MM.1S (cell line): ENCODE results near the gene CREBL2.

Experiments used
- DNase-seq: peaks from one replicate; pipeline ENCODE4 v3.0.0-alpha.2; 2015
- H2AFZ ChIP-seq: fragments of 300-600 bp; sonication (generic); 2 replicates; pipeline ENCODE4 v1.6.0; 2016; ENCODE audit warnings: antibody characterized with exemption, low read length
- H3F3A ChIP-seq: fragments of 300-600 bp; sonication (generic); 2 replicates; pipeline ENCODE4 v1.6.1; 2016; ENCODE audit warnings: mild to moderate bottlenecking, antibody characterized with exemption, low read length, moderate library complexity, mixed read lengths; ENCODE audit not compliant: insufficient read depth
- H3K27ac ChIP-seq: fragments of 300-600 bp; sonication (generic); 2 replicates; pipeline ENCODE4 v1.5.1; 2016; ENCODE audit warnings: mild to moderate bottlenecking, low read length
- H3K27me3 ChIP-seq: fragments of 300-600 bp; sonication (generic); replicated peaks from 2 replicates; pipeline ENCODE4 v1.6.0; 2016; ENCODE audit warnings: low read length; ENCODE audit not compliant: insufficient read depth
- H3K36me3 ChIP-seq: fragments of 300-600 bp; sonication (generic); replicated peaks from 2 replicates; pipeline ENCODE4 v1.6.1; 2016; ENCODE audit warnings: mild to moderate bottlenecking, low read length, mixed read lengths; ENCODE audit not compliant: insufficient read depth
- H3K4me1 ChIP-seq: fragments of 300-600 bp; sonication (generic); 2 replicates; pipeline ENCODE4 v1.6.1; 2016; ENCODE audit warnings: low read length, mixed read lengths
- H3K4me2 ChIP-seq: fragments of 300-600 bp; sonication (generic); 2 replicates; pipeline ENCODE4 v1.6.0; 2016; ENCODE audit warnings: low read depth, low read length
- H3K4me3 ChIP-seq: fragments of 300-600 bp; sonication (generic); 2 replicates; pipeline ENCODE4 v1.5.1; 2016; ENCODE audit warnings: low read length, mixed read lengths
- H3K79me2 ChIP-seq: fragments of 300-600 bp; sonication (generic); 2 replicates; pipeline ENCODE4 v1.6.1; 2016; ENCODE audit warnings: mixed run types, low read length, mixed read lengths
- H3K9ac ChIP-seq: fragments of 300-600 bp; sonication (generic); 2 replicates; pipeline ENCODE4 v1.6.1; 2016; ENCODE audit warnings: low read length, mixed read lengths
- H3K9me2 ChIP-seq: fragments of 300-600 bp; sonication (generic); replicated peaks from 2 replicates; pipeline ENCODE4 v1.6.1; 2016; ENCODE audit warnings: mild to moderate bottlenecking, low read length, mixed read lengths; ENCODE audit not compliant: insufficient read depth
- H3K9me3 ChIP-seq: fragments of 300-600 bp; sonication (generic); replicated peaks from 2 replicates; pipeline ENCODE4 v1.6.1; 2016; ENCODE audit warnings: mild to moderate bottlenecking, low read length, mixed read lengths; ENCODE audit not compliant: insufficient read depth
- H4K20me1 ChIP-seq: fragments of 300-600 bp; sonication (generic); 2 replicates; pipeline ENCODE4 v1.6.1; 2016; ENCODE audit warnings: mild to moderate bottlenecking, low read length, moderate library complexity, mixed read lengths; ENCODE audit not compliant: insufficient read depth
- CTCF ChIP-seq: fragments of 300-600 bp; sonication (generic); IDR thresholded peaks from 2 replicates; pipeline ENCODE4 v1.5.1; 2016; ENCODE audit warnings: antibody characterized with exemption, low read length, mixed read lengths
- EZH2 ChIP-seq: fragments of 300-600 bp; sonication (generic); optimal IDR thresholded peaks from 2 replicates; pipeline ENCODE3; 2017; ENCODE audit warnings: low read depth, mild to moderate bottlenecking, antibody characterized with exemption, low read length, mixed read lengths
- EZH2phosphoT487 ChIP-seq: fragments of 300-600 bp; sonication (generic); IDR thresholded peaks from 2 replicates; pipeline ENCODE4 v1.6.1; 2018; ENCODE audit warnings: antibody characterized with exemption, low read length

Gene CREBL2

DNA sequence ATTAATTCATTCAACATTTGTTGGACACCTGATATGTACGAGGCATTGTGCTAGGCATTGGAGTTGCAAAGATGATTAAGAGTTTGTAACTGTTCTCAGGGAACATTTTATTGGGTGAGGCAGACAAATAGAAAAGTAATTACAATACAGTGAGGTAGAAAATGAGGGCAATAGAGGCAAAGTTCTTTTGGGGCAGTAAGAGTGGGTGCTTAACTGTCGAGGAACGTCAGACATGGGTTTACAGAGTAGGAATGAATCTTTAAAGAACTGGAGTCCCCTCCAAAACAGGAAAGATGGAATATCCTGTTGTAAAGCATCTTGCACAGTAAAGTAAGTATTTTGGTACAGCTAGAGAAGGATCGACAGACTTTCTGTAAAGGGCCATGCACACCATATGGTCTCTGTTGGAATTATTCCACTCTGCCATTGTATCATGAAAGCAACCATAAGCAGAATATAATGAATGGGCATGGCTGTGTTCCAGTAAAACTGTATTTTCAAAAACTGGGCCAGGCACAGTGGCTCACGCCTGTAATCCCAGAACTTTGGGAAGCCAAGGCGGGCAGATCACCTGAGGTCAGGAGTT, 9.1 kb downstream of the CREBL2 start:
- Histone ChIP-seq H3K9me3 (no peaks in the 10 kb centered on the region), H3K79me2 (peaks cover 18% of the 10 kb centered on the region), H3K9me2 (no peaks in the 10 kb centered on the region), H2AFZ (no peak overlapping the region), H3F3A (no peaks in the 10 kb centered on the region), H3K27ac (no peak overlapping the region), H3K9ac (no peak overlapping the region), H3K4me1 (no peaks in the 10 kb centered on the region), H3K4me3 (no peak overlapping the region), H4K20me1 (no peaks in the 10 kb centered on the region), H3K27me3 (no peaks in the 10 kb centered on the region), H3K4me2 (no peak overlapping the region), H3K36me3 (peaks cover 2% of the 10 kb centered on the region; the same call in 1 of the 2 replicates)
- DNase-seq: no peak
- no peak for TF ChIP-seq CTCF
- no peak for TF ChIP-seq EZH2phosphoT487
- TF ChIP-seq EZH2: no peak

GRCh38 chr12:12622418-12622817, 10.7 kb downstream of the CREBL2 start:
- H3K9ac ChIP-seq: no peak overlapping the region
- H3K9me2 ChIP-seq: no peaks in the 10 kb centered on the region
- H3K79me2 ChIP-seq: peaks cover 8% of the 10 kb centered on the region
- no peak for DNase-seq
- no peak overlapping the region for H2AFZ ChIP-seq
- no peaks in the 10 kb centered on the region for H3K9me3 ChIP-seq
- no peak overlapping the region for H3K27ac ChIP-seq
- no peaks in the 10 kb centered on the region for H3K4me1 ChIP-seq
- no peaks in the 10 kb centered on the region for H4K20me1 ChIP-seq
- H3K36me3 ChIP-seq: peaks cover 2% of the 10 kb centered on the region; the same call in 1 of the 2 replicates
- no peak overlapping the region for H3K4me2 ChIP-seq
- H3F3A ChIP-seq: no peaks in the 10 kb centered on the region
- TF ChIP-seq EZH2phosphoT487 (no peak), CTCF (no peak), EZH2 (no peak)
- H3K4me3 ChIP-seq: no peak overlapping the region
- H3K27me3 ChIP-seq: no peaks in the 10 kb centered on the region

DNA sequence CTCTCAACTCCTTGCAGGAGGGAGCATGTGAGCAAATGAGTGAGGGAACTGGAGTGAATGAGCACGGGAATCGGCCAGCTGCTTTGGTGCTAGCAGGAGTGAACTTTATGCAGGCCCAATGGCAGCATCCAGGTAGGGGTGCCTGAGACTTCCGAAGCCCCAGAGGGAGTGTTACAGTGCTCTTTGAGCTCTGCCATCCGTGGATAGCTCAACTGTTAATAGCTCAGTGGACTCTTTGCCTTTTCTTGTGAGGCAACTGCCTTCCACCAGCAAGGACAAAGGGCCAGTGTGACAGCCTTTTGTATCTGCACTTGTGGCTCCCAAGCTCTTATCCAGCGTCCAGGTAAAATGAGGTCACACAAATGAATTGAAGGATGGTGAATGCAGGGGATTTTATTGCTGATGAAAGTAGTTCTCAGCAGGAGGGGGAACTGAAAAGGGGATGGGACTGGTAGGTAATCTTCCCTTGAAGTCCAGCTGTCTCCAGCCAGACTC, 12.9 kb downstream of the CREBL2 start:
- no peaks in the 10 kb centered on the region for H3K9me3 ChIP-seq
- H3K36me3 ChIP-seq: peaks cover 2% of the 10 kb centered on the region; the same call in 1 of the 2 replicates
- peaks cover 15% of the 10 kb centered on the region for H3K79me2 ChIP-seq
- no peak overlapping the region for H2AFZ ChIP-seq
- no peaks in the 10 kb centered on the region for H3K9me2 ChIP-seq
- no peak overlapping the region for H3K4me2 ChIP-seq
- no peaks in the 10 kb centered on the region for H3F3A ChIP-seq
- H3K4me3 ChIP-seq: no peak overlapping the region
- H3K27ac ChIP-seq: no peak overlapping the region
- TF ChIP-seq EZH2: no peak
- TF ChIP-seq CTCF: no peak
- no peak for TF ChIP-seq EZH2phosphoT487
- H4K20me1 ChIP-seq: no peaks in the 10 kb centered on the region
- no peak overlapping the region for H3K9ac ChIP-seq
- no peaks in the 10 kb centered on the region for H3K27me3 ChIP-seq
- no peaks in the 10 kb centered on the region for H3K4me1 ChIP-seq
- no peak for DNase-seq
